Pons (tissue), 1 donor: Measurements from ENCODE around the gene NCBP3.

Experiments
- DNase-seq: peaks from one replicate; pipeline ENCODE4 v3.0.0-alpha.2; 2016; ENCODE audit warnings: low spot score

The NCBP3 gene

GRCh38 chr17:3845621-3846436 is at the start of gene NCBP3:
Gene NCBP3 (minus strand): TSS chr17:3846246. CDS start chr17:3846223, 23 bp downstream.
- DNase-seq, result peak; percentile 93

- no peak for DNase-seq
Observed at GRCh38 chr17:3895354-3895753, 49.3 kb upstream of the NCBP3 start.

GRCh38 chr17:3894911-3895343 is 48.9 kb upstream of the NCBP3 start:
- no peak for DNase-seq

- no peak for DNase-seq
Observed at GRCh38 chr17:3894188-3894587, 48.1 kb upstream of the NCBP3 start.

- no peak for DNase-seq
Observed at GRCh38 chr17:3893720-3894116, 47.7 kb upstream of the NCBP3 start.

- peak; percentile 63 for DNase-seq
Observed at GRCh38 chr17:3893003-3893719, 47.1 kb upstream of the NCBP3 start, which contains the start of gene CAMKK1. Gene CAMKK1 (minus strand): TSS chr17:3893053. CDS start chr17:3885687, 7,366 bp downstream.

GRCh38 chr17:3892095-3892998 is 46.3 kb upstream of the NCBP3 start:
- peak; percentile 46 for DNase-seq

- DNase-seq, result no peak
Observed at GRCh38 chr17:3891626-3892094, 45.6 kb upstream of the NCBP3 start.

GRCh38 chr17:3890878-3891219 is 44.8 kb upstream of the NCBP3 start:
- DNase-seq, result no peak

- DNase-seq, result no peak
Observed at GRCh38 chr17:3890082-3890877, 44.2 kb upstream of the NCBP3 start.

GRCh38 chr17:3889325-3890012 is 43.4 kb upstream of the NCBP3 start:
- no peak for DNase-seq

- DNase-seq, result no peak
Observed at GRCh38 chr17:3888343-3889171, 42.5 kb upstream of the NCBP3 start.

GRCh38 chr17:3887804-3888203 is 41.8 kb upstream of the NCBP3 start:
- no peak for DNase-seq

- no peak for DNase-seq
Observed at GRCh38 chr17:3887394-3887793, 41.3 kb upstream of the NCBP3 start.

- peak; percentile 73 for DNase-seq
Observed at GRCh38 chr17:3886776-3887175, 40.7 kb upstream of the NCBP3 start.

GRCh38 chr17:3885970-3886369 is 39.9 kb upstream of the NCBP3 start:
- no peak for DNase-seq

- no peak for DNase-seq
Observed at GRCh38 chr17:3885271-3885670, 39.2 kb upstream of the NCBP3 start.

GRCh38 chr17:3884188-3884587 is 38.1 kb upstream of the NCBP3 start:
- DNase-seq, result no peak

GRCh38 chr17:3882276-3882675 is 36.2 kb upstream of the NCBP3 start:
- no peak for DNase-seq

GRCh38 chr17:3880983-3881382 is 34.9 kb upstream of the NCBP3 start:
- DNase-seq, result no peak
